ENCODE results near the gene MOB3A.
"Not testable (repeated sequence)": the region's sequence is repeated elsewhere in the genome, so short reads cannot be mapped to it uniquely, and the experiment has no call there.

The MOB3A gene

DNA sequence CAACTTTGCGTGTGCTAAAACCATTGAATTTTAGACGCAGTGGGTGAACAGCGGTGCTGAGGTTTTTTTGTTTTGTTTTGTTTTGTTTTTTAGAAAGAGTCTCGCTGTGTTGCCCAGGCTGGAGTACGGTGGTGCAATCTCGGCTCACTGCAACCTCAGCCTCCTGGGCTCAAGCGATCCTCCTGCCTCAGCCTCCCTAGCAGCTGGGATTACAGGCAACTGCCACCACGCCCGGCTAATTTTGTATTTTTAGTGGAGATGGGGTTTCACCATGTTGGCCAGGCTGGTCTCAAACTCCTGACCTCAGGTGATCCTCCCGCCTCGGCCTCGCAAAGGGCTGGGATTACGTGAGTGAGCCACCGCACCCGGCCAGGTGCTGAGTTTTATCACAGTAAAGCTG lies 61.9 kb downstream of the MOB3A start:
- Histone ChIP-seq H3K4me1 (ENCODE audit: control insufficient read depth, insufficient read depth, low read length, poor library complexity, severe bottlenecking) (peaks cover 29% of the 10 kb centered on the region), H3K36me3 (ENCODE audit: control insufficient read depth, insufficient read depth, low read length) (peaks cover 17% of the 10 kb centered on the region)
- not testable (repeated sequence) for H3K27ac ChIP-seq (ENCODE audit: insufficient read depth, low read length, poor library complexity, severe bottlenecking); H3K9me3 ChIP-seq (ENCODE audit: control insufficient read depth, low read length); DNase-seq; H3K27me3 ChIP-seq (replicated peaks; ENCODE audit: control insufficient read depth, insufficient read depth, low read length, poor library complexity, severe bottlenecking); H3K4me3 ChIP-seq (ENCODE audit: insufficient read depth, low read depth, low read length, poor library complexity, severe bottlenecking)

DNA sequence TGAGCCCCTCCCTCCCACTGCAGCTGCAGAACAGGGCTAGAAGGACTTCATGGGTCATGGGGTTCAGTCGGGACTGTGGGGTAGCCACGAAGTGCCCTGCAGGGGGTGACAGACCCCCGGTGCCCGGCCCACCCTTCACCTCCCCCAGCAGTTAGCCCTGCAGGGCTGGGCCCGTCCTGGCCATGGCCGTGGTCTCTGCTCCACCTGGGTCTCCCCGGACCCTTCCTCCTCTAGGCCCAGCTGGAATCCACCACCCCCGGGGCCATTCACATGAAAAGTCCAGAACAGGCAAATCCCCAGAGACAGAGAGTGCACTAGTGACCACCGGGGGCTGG lies 62.3 kb downstream of the MOB3A start:
- Histone ChIP-seq H3K27me3 (replicated peaks; ENCODE audit: control insufficient read depth, insufficient read depth, low read length, poor library complexity, severe bottlenecking) (no peaks in the 10 kb centered on the region), H3K36me3 (ENCODE audit: control insufficient read depth, insufficient read depth, low read length) (peaks cover 12% of the 10 kb centered on the region), H3K27ac (ENCODE audit: insufficient read depth, low read length, poor library complexity, severe bottlenecking) (no peak overlapping the region), H3K4me1 (ENCODE audit: control insufficient read depth, insufficient read depth, low read length, poor library complexity, severe bottlenecking) (peaks cover 29% of the 10 kb centered on the region), H3K9me3 (ENCODE audit: control insufficient read depth, low read length) (no peaks in the 10 kb centered on the region), H3K4me3 (ENCODE audit: insufficient read depth, low read depth, low read length, poor library complexity, severe bottlenecking) (no peak overlapping the region)
- no peak for DNase-seq

DNA sequence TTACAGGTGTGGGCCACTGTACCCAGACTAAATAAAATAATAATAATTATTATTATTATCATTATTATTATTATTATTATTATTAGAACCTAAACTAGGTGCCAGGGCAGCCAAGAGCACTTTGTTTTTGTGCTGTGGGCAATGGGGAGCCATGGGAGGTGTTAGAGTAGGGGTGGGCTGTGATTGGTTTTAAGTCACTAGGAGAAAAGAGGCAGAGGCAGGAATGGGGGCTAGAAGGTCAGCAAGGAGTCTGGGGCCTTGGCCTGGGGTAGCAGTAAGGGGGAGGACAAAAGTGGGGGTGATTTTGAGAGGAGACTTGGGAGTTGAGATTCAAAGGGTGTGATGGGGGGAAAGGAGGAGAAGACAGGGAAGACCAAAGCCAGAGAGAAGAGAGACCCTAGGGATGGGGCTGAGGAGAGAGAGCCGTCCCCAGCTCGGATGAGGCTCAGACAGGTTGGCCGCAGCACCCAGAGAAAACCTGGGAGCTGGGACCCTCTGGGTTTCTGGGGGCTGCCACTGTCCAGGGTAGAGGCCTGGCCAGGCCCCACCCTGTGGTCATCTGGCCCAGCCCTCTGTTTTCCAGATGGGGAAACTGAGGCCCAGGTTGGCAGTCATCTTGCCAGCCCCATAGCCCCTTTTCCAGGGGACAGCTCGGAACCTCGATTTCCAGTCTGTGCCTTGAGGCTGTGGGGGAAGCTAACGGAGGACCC lies 62.9 kb downstream of the MOB3A start:
- Histone ChIP-seq H3K27me3 (replicated peaks; ENCODE audit: control insufficient read depth, insufficient read depth, low read length, poor library complexity, severe bottlenecking) (no peaks in the 10 kb centered on the region), H3K36me3 (ENCODE audit: control insufficient read depth, insufficient read depth, low read length) (peaks cover 7% of the 10 kb centered on the region), H3K4me3 (ENCODE audit: insufficient read depth, low read depth, low read length, poor library complexity, severe bottlenecking) (no peak overlapping the region), H3K27ac (ENCODE audit: insufficient read depth, low read length, poor library complexity, severe bottlenecking) (no peak overlapping the region), H3K9me3 (ENCODE audit: control insufficient read depth, low read length) (no peaks in the 10 kb centered on the region), H3K4me1 (ENCODE audit: control insufficient read depth, insufficient read depth, low read length, poor library complexity, severe bottlenecking) (peaks cover 29% of the 10 kb centered on the region)
- no peak for DNase-seq

DNA sequence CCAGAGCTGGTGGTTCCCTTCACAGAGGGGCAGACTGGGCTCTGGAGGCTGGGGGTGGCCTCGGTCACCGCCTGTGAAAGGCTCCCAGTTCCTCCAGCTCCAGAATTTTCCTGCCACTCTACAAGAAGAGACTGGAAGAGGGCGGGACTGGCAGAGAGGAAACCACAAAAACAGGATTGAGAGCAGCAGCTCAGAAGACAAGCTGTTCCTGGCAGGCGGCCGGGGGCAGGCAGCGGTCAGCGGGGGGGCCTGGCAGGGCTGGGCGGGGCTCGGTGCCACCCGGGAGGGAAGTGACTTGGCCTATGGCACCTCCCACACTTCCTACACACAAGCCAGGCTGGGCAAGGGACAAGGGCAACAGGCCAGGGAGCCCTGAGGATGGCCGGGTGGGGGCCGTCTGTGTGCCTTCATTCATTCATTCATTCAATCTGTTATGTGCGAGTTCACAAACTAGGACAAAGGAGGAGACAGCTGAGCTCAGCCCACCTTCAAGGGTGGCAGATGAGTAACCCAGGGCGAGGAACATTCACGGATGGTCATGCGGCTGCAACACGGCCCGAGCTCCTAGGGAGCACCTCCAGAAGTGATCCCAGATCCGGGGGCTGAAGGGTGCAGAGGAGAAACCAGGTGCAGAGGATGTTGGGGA lies 63.7 kb downstream of the MOB3A start:
- peaks cover 29% of the 10 kb centered on the region for H3K4me1 ChIP-seq (ENCODE audit: control insufficient read depth, insufficient read depth, low read length, poor library complexity, severe bottlenecking)
- peak overlapping the region; percentile 36 for H3K4me3 ChIP-seq (ENCODE audit: insufficient read depth, low read depth, low read length, poor library complexity, severe bottlenecking)

DNA sequence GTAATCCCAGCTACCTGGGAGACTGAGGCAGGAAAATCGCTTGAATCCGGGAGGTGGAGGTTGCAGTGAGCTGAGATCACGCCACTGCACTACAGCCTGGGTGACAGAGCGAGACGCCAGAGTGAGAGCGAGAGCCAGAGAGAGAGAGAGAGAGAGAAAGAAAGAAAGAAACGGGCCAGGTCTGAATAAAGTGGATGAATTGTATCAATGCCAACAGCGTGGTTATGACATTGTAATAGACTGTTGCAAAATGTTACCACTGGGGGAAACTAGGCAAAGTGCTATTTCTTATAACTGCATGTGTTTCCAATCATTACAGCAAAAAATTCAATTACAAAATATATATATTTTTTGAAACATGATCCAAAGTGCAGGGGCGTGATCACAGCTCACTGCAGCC lies 68.8 kb downstream of the MOB3A start:
- H3K36me3 ChIP-seq (ENCODE audit: control insufficient read depth, insufficient read depth, low read length) = no peaks in the 10 kb centered on the region
- no peak overlapping the region for H3K4me3 ChIP-seq (ENCODE audit: insufficient read depth, low read depth, low read length, poor library complexity, severe bottlenecking)
- H3K9me3 ChIP-seq (ENCODE audit: control insufficient read depth, low read length) = no peaks in the 10 kb centered on the region
- H3K4me1 ChIP-seq (ENCODE audit: control insufficient read depth, insufficient read depth, low read length, poor library complexity, severe bottlenecking) = peaks cover 7% of the 10 kb centered on the region
- H3K27ac ChIP-seq (ENCODE audit: insufficient read depth, low read length, poor library complexity, severe bottlenecking) = no peak overlapping the region
- DNase-seq = no peak
- no peaks in the 10 kb centered on the region for H3K27me3 ChIP-seq (replicated peaks; ENCODE audit: control insufficient read depth, insufficient read depth, low read length, poor library complexity, severe bottlenecking)

More for the DNA sequence above, 63.7 kb downstream of the MOB3A start:
- H3K27ac ChIP-seq (ENCODE audit: insufficient read depth, low read length, poor library complexity, severe bottlenecking) = peak overlapping the region; percentile 53
- H3K27me3 ChIP-seq (replicated peaks; ENCODE audit: control insufficient read depth, insufficient read depth, low read length, poor library complexity, severe bottlenecking) = no peaks in the 10 kb centered on the region
- no peaks in the 10 kb centered on the region for H3K9me3 ChIP-seq (ENCODE audit: control insufficient read depth, low read length)
- no peaks in the 10 kb centered on the region for H3K36me3 ChIP-seq (ENCODE audit: control insufficient read depth, insufficient read depth, low read length)
- peak in 1 of 3 donors; percentile 45 for DNase-seq

DNA sequence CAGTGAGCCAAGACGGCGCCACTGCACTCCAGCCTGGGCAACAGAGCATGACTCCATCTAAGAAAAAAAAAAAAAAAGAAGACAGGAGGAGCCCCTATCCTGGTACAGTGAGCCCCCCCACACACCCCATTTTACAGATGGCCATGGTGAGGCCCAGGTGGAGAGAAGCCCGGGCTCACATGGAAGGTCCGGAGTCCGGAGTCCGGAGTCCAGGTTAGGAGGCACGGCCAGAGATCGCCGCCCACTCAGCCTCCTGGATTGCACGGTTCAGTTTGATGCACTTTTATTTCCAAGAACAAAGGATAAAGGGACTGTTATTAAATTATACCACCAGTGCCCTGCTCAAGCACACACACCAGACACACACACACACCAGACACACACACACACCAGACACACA lies 69.4 kb downstream of the MOB3A start:
- no peak overlapping the region for H3K27ac ChIP-seq (ENCODE audit: insufficient read depth, low read length, poor library complexity, severe bottlenecking)
- H3K9me3 ChIP-seq (ENCODE audit: control insufficient read depth, low read length) = no peaks in the 10 kb centered on the region
- H3K36me3 ChIP-seq (ENCODE audit: control insufficient read depth, insufficient read depth, low read length) = no peaks in the 10 kb centered on the region
- no peak overlapping the region for H3K4me3 ChIP-seq (ENCODE audit: insufficient read depth, low read depth, low read length, poor library complexity, severe bottlenecking)
- H3K4me1 ChIP-seq (ENCODE audit: control insufficient read depth, insufficient read depth, low read length, poor library complexity, severe bottlenecking) = peaks cover 1% of the 10 kb centered on the region
- DNase-seq = no peak
- no peaks in the 10 kb centered on the region for H3K27me3 ChIP-seq (replicated peaks; ENCODE audit: control insufficient read depth, insufficient read depth, low read length, poor library complexity, severe bottlenecking)

DNA sequence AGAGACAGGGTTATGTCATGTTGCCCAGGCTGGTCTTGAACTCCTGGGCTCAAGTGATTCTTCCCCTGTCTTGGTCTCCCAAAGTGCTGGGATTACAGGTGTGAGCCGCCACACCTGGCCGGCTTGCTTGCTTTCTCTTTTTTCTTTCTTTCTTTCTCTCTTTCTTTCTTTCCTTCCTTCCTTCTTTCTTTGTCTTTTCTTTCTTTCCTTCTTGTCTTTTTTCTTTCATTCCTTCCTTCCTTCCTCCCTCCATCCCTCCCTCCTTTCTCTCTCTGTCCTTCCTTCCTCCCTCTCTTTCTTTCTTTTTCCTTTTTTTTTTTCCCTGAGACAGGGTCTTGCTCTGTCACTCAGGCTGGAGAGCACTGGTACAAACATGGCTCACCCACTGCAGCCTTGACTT lies 73.8 kb downstream of the MOB3A start:
- DNase-seq = no peak
- no peaks in the 10 kb centered on the region for H3K36me3 ChIP-seq (ENCODE audit: control insufficient read depth, insufficient read depth, low read length)
- H3K9me3 ChIP-seq (ENCODE audit: control insufficient read depth, low read length) = no peaks in the 10 kb centered on the region
- no peak overlapping the region for H3K27ac ChIP-seq (ENCODE audit: insufficient read depth, low read length, poor library complexity, severe bottlenecking)
- H3K4me3 ChIP-seq (ENCODE audit: insufficient read depth, low read depth, low read length, poor library complexity, severe bottlenecking) = no peak overlapping the region
- no peaks in the 10 kb centered on the region for H3K27me3 ChIP-seq (replicated peaks; ENCODE audit: control insufficient read depth, insufficient read depth, low read length, poor library complexity, severe bottlenecking)
- H3K4me1 ChIP-seq (ENCODE audit: control insufficient read depth, insufficient read depth, low read length, poor library complexity, severe bottlenecking) = no peaks in the 10 kb centered on the region

DNA sequence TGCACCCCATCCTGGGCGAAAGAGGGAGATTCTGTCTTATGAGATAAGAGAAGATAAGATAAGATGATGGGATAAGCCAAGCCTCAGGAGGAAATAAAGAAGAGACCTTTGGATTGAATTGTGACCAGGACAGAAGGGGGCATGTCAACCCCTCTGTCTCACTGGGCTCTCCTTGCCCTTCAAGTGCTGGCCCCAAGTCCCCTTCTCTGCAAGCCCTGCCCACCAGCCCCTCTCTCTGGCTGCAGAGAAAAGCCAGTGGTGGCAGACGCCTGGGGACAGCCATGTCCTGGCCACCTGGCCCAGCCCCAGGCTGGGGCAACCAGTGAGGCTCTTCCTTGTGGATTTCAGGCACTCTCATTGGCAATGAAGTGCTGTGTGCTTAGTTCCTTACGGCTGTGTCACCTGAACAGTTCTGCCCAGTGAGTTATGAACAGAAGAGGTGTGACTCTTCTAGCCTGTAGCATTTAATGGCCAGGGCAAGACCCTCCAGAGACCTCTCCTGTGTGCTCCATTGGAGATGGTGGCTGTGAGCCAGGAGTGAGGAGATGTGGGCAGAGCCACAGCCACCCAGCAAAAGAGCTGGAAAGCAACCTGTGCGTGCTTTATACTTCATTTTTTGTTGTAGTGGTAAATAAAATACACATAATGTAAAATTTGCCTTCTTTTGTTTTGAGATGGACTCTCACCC lies 74.5 kb downstream of the MOB3A start:
- no peak for DNase-seq
- Histone ChIP-seq H3K4me1 (ENCODE audit: control insufficient read depth, insufficient read depth, low read length, poor library complexity, severe bottlenecking) (no peaks in the 10 kb centered on the region), H3K36me3 (ENCODE audit: control insufficient read depth, insufficient read depth, low read length) (no peaks in the 10 kb centered on the region), H3K27me3 (replicated peaks; ENCODE audit: control insufficient read depth, insufficient read depth, low read length, poor library complexity, severe bottlenecking) (no peaks in the 10 kb centered on the region), H3K27ac (ENCODE audit: insufficient read depth, low read length, poor library complexity, severe bottlenecking) (no peak overlapping the region), H3K4me3 (ENCODE audit: insufficient read depth, low read depth, low read length, poor library complexity, severe bottlenecking) (no peak overlapping the region), H3K9me3 (ENCODE audit: control insufficient read depth, low read length) (no peaks in the 10 kb centered on the region)
